T47D (cell line): ENCODE results near the gene FAM204A.

ENCODE experiments used
- DNase-seq, 2 experiments: peaks; one replicate each; pipeline versions ENCODE4 v3.0.0 to v3.0.0-alpha.2; 2011 to 2012; ENCODE audit warnings: low read depth in 1 of 2, low spot score in 1 of 2
- JUND ChIP-seq: IDR thresholded peaks from 2 replicates; pipeline ENCODE4 v1.6.1; 2012; ENCODE audit warnings: low read depth
- in situ Hi-C: cut with HindIII; loops from 2 replicates; pipeline ENCODE4 v1.10.0; 2016; ENCODE audit warnings: low sequenced_read_pairs, low pct_unique_long_range_greater_than_20kb

FAM204A gene

GRCh38 chr10:118341791-118342637 is at the start of gene FAM204A:
TSS of gene FAM204A (minus strand) at chr10:118342324. CDS start at chr10:118336415, 5,909 bp downstream.
- no peak for TF ChIP-seq JUND
- in situ Hi-C loops: no loop called here
- peak; percentile 77 to 91 for DNase-seq

GRCh38 chr10:118383699-118384098 is 41.6 kb upstream of the FAM204A start:
- no peak for DNase-seq
- in situ Hi-C loops: no loop called here
- TF ChIP-seq JUND: no peak

GRCh38 chr10:118383063-118383689 is 41.1 kb upstream of the FAM204A start:
- TF ChIP-seq JUND: no peak
- peak in 1 of 2 experiments; percentile 53 for DNase-seq
- in situ Hi-C loops: no loop called here

GRCh38 chr10:118374404-118374803 is 32.3 kb upstream of the FAM204A start:
- in situ Hi-C loops: no loop called here
- no peak for DNase-seq
- no peak for TF ChIP-seq JUND

GRCh38 chr10:118373786-118374185 is 31.7 kb upstream of the FAM204A start:
- in situ Hi-C loops: no loop called here
- no peak for TF ChIP-seq JUND
- DNase-seq: no peak

- TF ChIP-seq JUND: no peak
- no peak for DNase-seq
- in situ Hi-C loops: no loop called here
Measured at GRCh38 chr10:118370499-118370898, 28.4 kb upstream of the FAM204A start.

GRCh38 chr10:118369641-118370205 is 27.6 kb upstream of the FAM204A start:
- in situ Hi-C loops: no loop called here
- no peak for TF ChIP-seq JUND
- DNase-seq: peak in 1 of 2 experiments; percentile 57

GRCh38 chr10:118365702-118366101 is 23.6 kb upstream of the FAM204A start:
- TF ChIP-seq JUND: no peak
- DNase-seq: no peak
- in situ Hi-C loops: no loop called here

GRCh38 chr10:118362103-118362502 is 20.0 kb upstream of the FAM204A start:
- no peak for DNase-seq
- in situ Hi-C loops: no loop called here
- TF ChIP-seq JUND: no peak

- no peak for DNase-seq
- in situ Hi-C loops: no loop called here
- TF ChIP-seq JUND: no peak
Measured at GRCh38 chr10:118358327-118358726, 16.2 kb upstream of the FAM204A start.

- in situ Hi-C loops: no loop called here
- TF ChIP-seq JUND: no peak
- no peak for DNase-seq
Measured at GRCh38 chr10:118357841-118358240, 15.7 kb upstream of the FAM204A start.

GRCh38 chr10:118356628-118357027 is 14.5 kb upstream of the FAM204A start:
- peak in 1 of 2 experiments; percentile 74 for DNase-seq
- TF ChIP-seq JUND: no peak

GRCh38 chr10:118355234-118355633 is 13.1 kb upstream of the FAM204A start:
- no peak for DNase-seq
- no peak for TF ChIP-seq JUND
- in situ Hi-C loops: no loop called here

More at GRCh38 chr10:118356628-118357027, 14.5 kb upstream of the FAM204A start:
- in situ Hi-C loops: no loop called here
